Measurements from ENCODE around the gene DENND2C.

DENND2C gene

GRCh38 chr1:114700036-114700600 lies 30.3 kb upstream of the DENND2C start:
- H3K4me3 ChIP-seq (ENCODE audit: low read depth, low read length), result no peak overlapping the region
- in situ Hi-C loops (cut with HindIII; ENCODE audit: low sequenced_read_pairs), result no loop called here
- TF ChIP-seq CTCF (IDR thresholded peaks at IDR 0.05; ENCODE audit: low read depth, low read length, missing control alignments), result no peak
- DNase-seq (ENCODE audit: low read depth), result peak; percentile 29

- in situ Hi-C loops (cut with HindIII; ENCODE audit: low sequenced_read_pairs), result no loop called here
- H3K4me3 ChIP-seq (ENCODE audit: low read depth, low read length), result no peak overlapping the region
- DNase-seq (ENCODE audit: low read depth), result no peak
- no peak for TF ChIP-seq CTCF (IDR thresholded peaks at IDR 0.05; ENCODE audit: low read depth, low read length, missing control alignments)
Measured at GRCh38 chr1:114696810-114697209, 27.0 kb upstream of the DENND2C start.

GRCh38 chr1:114695430-114696058 lies 25.7 kb upstream of the DENND2C start, which contains the start of gene AMPD1:
AMPD1 (minus strand) TSS chr1:114695546; CDS start chr1:114695471, 75 bp downstream.
- H3K4me3 ChIP-seq (ENCODE audit: low read depth, low read length), result no peak within 1 kb of the TSS
- in situ Hi-C loops (cut with HindIII; ENCODE audit: low sequenced_read_pairs), result no loop called here
- DNase-seq (ENCODE audit: low read depth), result no peak
- no peak for TF ChIP-seq CTCF (IDR thresholded peaks at IDR 0.05; ENCODE audit: low read depth, low read length, missing control alignments)

GRCh38 chr1:114694540-114695310 lies 24.9 kb upstream of the DENND2C start:
- H3K4me3 ChIP-seq (ENCODE audit: low read depth, low read length), result no peak overlapping the region
- TF ChIP-seq CTCF (IDR thresholded peaks at IDR 0.05; ENCODE audit: low read depth, low read length, missing control alignments), result no peak
- no peak for DNase-seq (ENCODE audit: low read depth)
- in situ Hi-C loops (cut with HindIII; ENCODE audit: low sequenced_read_pairs), result no loop called here

- in situ Hi-C loops (cut with HindIII; ENCODE audit: low sequenced_read_pairs), result no loop called here
- TF ChIP-seq CTCF (IDR thresholded peaks at IDR 0.05; ENCODE audit: low read depth, low read length, missing control alignments), result no peak
- H3K4me3 ChIP-seq (ENCODE audit: low read depth, low read length), result no peak overlapping the region
- no peak for DNase-seq (ENCODE audit: low read depth)
Measured at GRCh38 chr1:114692947-114693346, 23.1 kb upstream of the DENND2C start.

GRCh38 chr1:114691061-114691460 lies 21.2 kb upstream of the DENND2C start:
- no peak overlapping the region for H3K4me3 ChIP-seq (ENCODE audit: low read depth, low read length)
- no peak for TF ChIP-seq CTCF (IDR thresholded peaks at IDR 0.05; ENCODE audit: low read depth, low read length, missing control alignments)
- DNase-seq (ENCODE audit: low read depth), result no peak
- in situ Hi-C loops (cut with HindIII; ENCODE audit: low sequenced_read_pairs), result no loop called here
